ENCODE results near the gene CASP7. TPM values are rescaled to one million over a fixed set of nuclear protein-coding genes. Genes with fewer than 3 reads are reported as not detected.

CASP7 gene
- total RNA-seq, 1 donor from 2014 or later = 11.8 TPM

- no peaks in the 10 kb centered on the region for H3K36me3 Mint-ChIP-seq
- peaks cover 5% of the 10 kb centered on the region for H3K9me3 Mint-ChIP-seq
- H3K4me1 Mint-ChIP-seq = peaks cover 14% of the 10 kb centered on the region
- no peak overlapping the region for H3K27ac Mint-ChIP-seq
- no peak for DNase-seq (ENCODE audit: low spot score in 2 of 2, unreplicated experiment in 2 of 2)
- H3K27me3 Mint-ChIP-seq (ENCODE audit: low read depth) = peaks cover 30% of the 10 kb centered on the region
- TF ChIP-seq CTCF (IDR thresholded peaks at IDR 0.05; ENCODE audit: unreplicated experiment) = no peak
- no peak overlapping the region for H3K4me3 Mint-ChIP-seq
Observed at GRCh38 chr10:113643183-113643582, 36.5 kb upstream of the CASP7 start.

- no peak for TF ChIP-seq CTCF (IDR thresholded peaks at IDR 0.05; ENCODE audit: unreplicated experiment)
- H3K36me3 Mint-ChIP-seq = no peaks in the 10 kb centered on the region
- H3K9me3 Mint-ChIP-seq = peaks cover 5% of the 10 kb centered on the region
- no peak for DNase-seq (ENCODE audit: low spot score in 2 of 2, unreplicated experiment in 2 of 2)
- H3K27me3 Mint-ChIP-seq (ENCODE audit: low read depth) = peaks cover 24% of the 10 kb centered on the region
- no peak overlapping the region for H3K27ac Mint-ChIP-seq
- H3K4me1 Mint-ChIP-seq = peaks cover 14% of the 10 kb centered on the region
- no peak overlapping the region for H3K4me3 Mint-ChIP-seq
Observed at GRCh38 chr10:113644185-113645120, 35.3 kb upstream of the CASP7 start.

- no peak for DNase-seq (ENCODE audit: low spot score in 2 of 2, unreplicated experiment in 2 of 2)
- no peak overlapping the region for H3K4me3 Mint-ChIP-seq
- no peaks in the 10 kb centered on the region for H3K9me3 Mint-ChIP-seq
- peaks cover 14% of the 10 kb centered on the region for H3K4me1 Mint-ChIP-seq
- peaks cover 12% of the 10 kb centered on the region for H3K27me3 Mint-ChIP-seq (ENCODE audit: low read depth)
- no peaks in the 10 kb centered on the region for H3K36me3 Mint-ChIP-seq
- no peak for TF ChIP-seq CTCF (IDR thresholded peaks at IDR 0.05; ENCODE audit: unreplicated experiment)
- H3K27ac Mint-ChIP-seq = no peak overlapping the region
Observed at GRCh38 chr10:113646336-113647201, 33.1 kb upstream of the CASP7 start.

GRCh38 chr10:113647812-113648211 lies 31.9 kb upstream of the CASP7 start:
- peaks cover 13% of the 10 kb centered on the region for H3K4me1 Mint-ChIP-seq
- TF ChIP-seq CTCF (IDR thresholded peaks at IDR 0.05; ENCODE audit: unreplicated experiment) = no peak
- H3K27me3 Mint-ChIP-seq (ENCODE audit: low read depth) = peaks cover 15% of the 10 kb centered on the region
- no peak overlapping the region for H3K27ac Mint-ChIP-seq
- H3K36me3 Mint-ChIP-seq = no peaks in the 10 kb centered on the region
- no peak for DNase-seq (ENCODE audit: low spot score in 2 of 2, unreplicated experiment in 2 of 2)
- no peaks in the 10 kb centered on the region for H3K9me3 Mint-ChIP-seq
- no peak overlapping the region for H3K4me3 Mint-ChIP-seq

GRCh38 chr10:113648478-113648877 lies 31.2 kb upstream of the CASP7 start:
- DNase-seq (ENCODE audit: low spot score in 2 of 2, unreplicated experiment in 2 of 2) = no peak
- Mint-ChIP-seq H3K4me1 (peaks cover 9% of the 10 kb centered on the region), H3K27me3 (ENCODE audit: low read depth) (peaks cover 15% of the 10 kb centered on the region), H3K36me3 (no peaks in the 10 kb centered on the region), H3K4me3 (no peak overlapping the region), H3K9me3 (no peaks in the 10 kb centered on the region), H3K27ac (no peak overlapping the region)
- no peak for TF ChIP-seq CTCF (IDR thresholded peaks at IDR 0.05; ENCODE audit: unreplicated experiment)

Data from mesothelial cell of epicardium (in vitro differentiated cells).